NCI-H1092 treated with DMSO at 0.1 percent for 48 hours (cell line): ENCODE data around the gene HEPN1.

Experiments used
- DNase-seq: peaks from one replicate; lab custom pipeline; 2025; lab: John Stamatoyannopoulos, UW

The HEPN1 gene

DNA sequence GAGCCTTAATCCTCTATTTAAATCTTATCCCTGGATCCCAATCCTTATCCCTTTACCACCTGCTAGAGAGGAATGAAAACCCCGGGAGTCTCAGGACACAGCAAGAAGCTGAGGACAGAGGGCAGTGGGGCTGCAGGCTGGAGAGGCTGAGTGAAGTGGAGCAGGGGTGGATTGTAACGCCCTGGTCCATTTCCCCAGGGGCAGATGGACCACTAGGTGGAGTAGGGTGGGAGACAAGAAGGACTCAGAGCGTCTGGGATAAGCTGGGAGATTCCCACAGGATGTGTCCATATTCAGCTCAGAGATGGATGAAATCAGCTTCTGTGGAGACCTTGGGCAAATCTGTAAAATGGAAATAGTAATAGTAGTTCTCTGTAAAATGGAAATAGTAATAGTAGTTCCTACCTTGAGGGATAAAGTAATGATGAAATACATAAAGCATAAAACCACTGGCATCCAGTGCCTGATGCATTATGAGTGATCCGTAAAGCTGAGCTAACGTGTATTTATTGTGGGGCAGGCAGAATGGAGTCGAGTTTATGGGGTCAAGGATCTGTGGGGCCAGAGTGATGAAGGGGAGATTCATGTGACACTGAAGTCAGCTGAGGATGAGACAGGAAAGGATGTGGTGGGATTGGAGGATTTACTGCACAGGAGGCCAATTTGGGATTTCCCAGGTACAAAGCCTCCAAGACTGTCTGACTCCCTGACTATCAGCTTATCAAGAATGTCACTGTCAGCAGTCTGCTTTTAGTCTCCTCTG lies 19.5 kb upstream of the HEPN1 start:
- no peak for DNase-seq

DNA sequence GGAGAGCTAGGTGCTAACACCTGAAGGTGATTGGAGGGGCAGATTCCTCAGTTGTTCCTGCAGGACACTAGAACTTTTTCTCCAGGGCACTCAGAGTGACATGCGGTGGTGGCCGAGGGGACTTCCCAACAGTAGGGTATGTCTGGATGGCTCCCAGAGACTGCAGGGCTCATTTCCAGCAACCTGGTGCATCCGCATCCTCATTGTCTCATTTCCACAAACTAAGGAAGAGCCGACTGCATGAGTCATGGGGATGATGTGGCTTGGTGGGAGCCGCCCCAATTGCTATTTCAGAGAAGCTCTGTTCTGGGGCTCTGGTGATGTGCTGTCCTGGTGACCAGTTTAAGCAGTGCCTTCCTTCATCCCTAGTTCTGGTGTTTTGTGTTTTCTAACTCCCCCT lies 18.6 kb upstream of the HEPN1 start:
- no peak for DNase-seq

DNA sequence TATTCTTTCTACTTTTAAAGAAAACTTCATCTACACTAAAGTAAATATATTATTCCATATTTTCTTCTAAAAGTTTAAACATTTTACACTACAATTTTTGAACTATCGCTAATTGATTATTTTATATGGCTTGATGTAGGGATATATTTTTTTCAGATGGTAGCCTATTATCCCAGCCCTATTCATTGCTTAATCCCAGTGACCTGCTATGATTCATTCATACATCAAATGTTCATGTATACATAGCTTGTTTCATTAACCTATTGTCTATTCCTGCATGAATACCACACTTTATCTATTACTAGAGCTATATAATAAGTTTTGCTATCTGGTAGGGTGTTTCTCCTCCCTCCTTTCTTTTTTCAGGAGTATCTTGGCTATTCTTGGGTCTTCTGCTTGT lies 16.4 kb upstream of the HEPN1 start:
- DNase-seq, result no peak

DNA sequence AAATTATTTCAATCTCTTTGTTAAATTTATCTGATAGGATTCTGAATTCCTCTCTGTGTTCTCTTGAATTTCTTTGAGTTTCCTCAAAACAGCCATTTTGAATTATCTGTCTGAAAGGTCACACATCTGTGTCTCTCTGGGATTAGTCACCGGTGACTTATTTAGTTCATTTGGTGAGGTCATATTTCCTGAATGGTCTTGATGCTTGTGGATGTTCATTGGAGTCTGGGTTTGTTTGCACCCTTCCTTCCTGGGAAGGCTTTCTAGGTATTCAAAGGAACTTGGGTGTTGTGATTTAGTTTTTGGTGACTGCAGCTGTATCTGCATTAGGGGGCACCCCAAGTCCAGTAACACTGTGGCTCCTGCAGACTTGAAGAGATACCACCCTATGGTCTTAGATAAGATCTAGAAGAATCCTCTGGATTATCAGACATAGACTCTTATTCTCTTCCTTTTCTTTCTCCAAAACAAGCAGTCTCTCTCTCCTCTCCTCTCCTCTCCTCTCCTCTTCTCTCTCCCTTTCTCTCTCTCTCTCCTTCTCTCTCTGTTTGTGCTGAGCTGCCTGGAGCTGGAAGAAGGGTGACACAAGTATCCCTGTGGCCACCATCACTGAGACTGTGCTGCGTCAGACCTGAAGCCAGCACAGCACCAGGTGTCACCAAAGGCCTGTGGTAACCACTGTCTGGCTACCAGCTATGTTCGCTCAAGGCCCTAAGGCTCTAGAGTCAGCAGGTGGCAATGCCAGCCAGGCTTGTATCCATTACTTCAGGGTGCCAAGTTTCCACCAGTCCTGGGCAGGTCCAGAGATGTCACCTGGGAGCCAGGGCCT lies 3.3 kb upstream of the HEPN1 start:
- DNase-seq, result no peak

DNA sequence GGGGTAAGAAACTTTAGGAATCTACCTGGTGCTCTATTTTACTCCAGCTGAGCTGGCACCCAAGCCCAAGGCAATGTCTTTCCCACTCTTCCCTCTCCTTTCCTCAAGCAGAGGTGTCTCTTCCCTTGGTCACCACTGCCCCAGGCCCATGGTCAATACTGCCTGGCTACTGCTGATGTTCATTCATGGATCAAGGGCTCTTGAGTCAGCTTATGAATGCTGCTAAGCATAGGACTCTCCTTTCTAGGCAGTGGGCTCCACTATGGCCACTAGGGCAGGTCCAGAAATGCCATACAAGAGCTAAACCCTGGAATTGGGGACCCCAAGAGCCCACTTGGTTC lies 2.7 kb upstream of the HEPN1 start:
- no peak for DNase-seq

DNA sequence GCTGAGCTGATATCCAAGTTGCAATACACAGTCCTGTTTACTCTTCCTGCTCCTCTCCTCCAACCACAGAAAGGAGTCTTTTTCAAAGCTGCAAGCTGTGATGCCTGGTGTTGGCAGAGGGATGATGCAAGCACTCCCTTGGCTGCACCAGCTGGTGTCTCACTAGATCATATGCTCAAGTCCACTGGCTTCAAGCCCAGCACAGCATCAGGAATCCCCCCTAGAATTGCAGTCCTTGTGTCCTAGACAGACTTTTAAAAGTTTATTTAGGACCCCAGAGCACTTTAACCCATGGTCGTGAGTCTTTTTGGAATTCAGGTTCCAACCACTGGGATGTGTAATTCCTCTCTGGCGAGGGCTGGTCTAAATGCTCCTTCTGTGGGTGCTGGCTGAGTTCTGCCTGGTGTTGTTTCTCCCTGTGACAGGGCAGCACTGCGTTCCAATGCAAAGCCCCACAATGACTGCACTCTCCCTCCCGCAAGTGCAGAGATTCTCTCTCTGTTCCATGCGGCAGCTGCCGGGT lies 1.9 kb upstream of the HEPN1 start:
- DNase-seq, result no peak

DNA sequence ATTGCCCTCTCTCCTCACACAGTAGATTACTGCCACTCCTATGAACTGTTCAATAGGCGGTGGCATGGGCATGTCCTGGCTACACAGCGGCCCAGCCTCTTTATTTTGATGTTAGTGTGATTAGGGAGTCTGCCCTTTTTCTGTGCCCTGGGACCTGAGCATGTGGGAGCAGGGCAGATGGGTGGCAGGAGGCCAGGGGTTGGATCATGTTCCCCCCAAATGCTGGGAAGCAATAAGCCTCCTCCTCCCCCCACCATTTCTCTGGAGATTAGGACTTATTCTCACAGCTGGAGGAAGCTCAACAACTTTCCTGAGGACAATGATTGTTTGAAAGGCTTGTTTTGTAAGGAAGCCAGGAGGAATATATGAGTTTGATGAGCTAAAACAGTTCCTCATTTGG lies 848 bp downstream of the HEPN1 start:
- no peak for DNase-seq

DNA sequence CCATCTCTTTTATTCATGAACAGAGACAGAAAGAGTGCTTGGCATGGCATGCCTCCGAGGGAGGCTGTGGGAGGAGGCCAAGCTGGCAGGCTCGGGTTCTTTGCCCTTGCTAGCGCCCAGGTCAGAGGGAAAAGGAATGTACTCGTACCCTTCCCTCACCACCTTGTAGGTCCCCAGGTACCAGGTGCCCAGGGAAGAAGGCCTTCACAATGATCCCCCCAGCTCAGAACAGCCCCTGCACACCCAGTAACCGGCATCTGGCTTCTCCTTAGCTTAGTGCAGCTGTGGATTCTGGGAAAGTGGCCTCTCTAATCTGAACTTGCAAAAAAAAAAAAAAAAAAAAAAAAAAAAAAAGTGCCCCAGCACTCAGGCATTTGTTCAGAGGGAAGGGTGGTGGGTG lies 1.3 kb downstream of the HEPN1 start:
- no peak for DNase-seq

DNA sequence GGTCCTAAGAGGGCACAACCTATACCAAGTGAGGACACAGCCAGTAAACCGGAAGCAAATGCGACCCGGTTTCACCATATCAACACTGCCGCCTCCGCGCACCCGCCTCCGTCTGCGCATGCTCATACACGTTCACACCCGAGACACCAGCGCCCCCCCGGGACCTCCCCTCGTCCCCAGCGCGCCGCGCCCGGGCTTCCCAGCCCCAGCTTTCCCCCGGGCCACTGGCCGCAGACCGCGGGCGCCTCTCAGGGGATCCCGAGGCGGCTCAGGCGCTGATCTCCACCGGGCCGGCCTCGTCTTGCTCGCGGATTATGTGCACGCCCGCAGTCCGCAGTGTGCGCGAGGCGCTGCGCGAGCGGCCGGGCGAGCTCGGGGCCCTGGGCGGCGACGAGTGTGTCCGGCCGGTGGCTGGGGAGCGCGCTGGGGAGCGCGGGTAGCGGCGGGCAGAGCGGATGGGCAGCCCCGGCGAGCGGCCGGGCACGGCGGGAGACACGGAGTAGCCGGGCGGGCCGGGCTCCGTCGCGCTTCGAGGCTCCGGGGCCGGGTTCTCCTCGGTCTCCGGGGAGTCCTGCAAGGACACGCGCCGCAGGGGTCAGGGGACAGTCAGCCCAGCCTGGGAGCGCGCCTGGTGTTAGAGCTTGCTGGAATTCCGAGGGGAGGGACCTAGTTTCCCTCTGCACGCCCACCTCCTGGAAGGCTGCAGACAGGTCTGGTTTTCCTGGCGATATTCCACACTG lies 2.0 kb downstream of the HEPN1 start:
- DNase-seq, result peak; percentile 88

DNA sequence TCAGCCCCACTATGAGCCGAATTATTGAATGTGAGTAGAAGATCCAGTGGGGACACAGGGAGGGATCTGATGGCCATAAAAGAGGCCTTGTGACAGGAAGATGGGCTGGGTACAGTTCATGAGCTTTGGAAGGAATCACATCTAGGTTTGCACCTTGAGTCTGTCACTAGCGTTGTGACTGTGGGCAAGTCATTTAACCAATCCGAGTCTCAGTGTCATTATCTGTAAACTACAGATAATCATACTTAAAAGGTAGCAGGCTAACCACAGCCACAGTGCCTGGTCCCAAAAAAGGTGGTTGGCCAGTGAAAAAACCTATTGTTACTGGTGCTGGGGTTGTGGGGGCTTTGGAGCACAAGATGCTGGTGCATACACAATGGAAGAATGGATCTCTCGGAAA lies 3.8 kb downstream of the HEPN1 start:
- no peak for DNase-seq

DNA sequence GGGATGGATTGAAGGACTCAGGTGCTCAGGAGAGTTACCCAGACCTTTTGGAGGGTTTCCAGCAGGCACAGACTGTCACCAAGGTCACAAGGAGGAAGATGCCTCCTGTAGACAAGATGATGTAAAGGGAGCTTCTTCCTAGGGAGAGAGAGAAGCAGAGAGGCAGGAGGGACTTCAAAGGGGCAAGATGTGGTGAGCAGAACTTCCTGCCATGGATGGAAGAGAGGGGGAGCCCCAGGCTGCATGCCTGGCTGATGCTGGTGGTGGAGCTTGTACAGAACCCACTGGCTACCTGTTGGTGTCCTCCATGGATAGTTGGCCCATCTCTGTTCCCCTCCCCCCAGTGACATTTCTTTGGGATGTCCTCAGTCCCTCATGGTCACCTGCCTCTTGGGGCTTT lies 4.2 kb downstream of the HEPN1 start:
- DNase-seq, result no peak

DNA sequence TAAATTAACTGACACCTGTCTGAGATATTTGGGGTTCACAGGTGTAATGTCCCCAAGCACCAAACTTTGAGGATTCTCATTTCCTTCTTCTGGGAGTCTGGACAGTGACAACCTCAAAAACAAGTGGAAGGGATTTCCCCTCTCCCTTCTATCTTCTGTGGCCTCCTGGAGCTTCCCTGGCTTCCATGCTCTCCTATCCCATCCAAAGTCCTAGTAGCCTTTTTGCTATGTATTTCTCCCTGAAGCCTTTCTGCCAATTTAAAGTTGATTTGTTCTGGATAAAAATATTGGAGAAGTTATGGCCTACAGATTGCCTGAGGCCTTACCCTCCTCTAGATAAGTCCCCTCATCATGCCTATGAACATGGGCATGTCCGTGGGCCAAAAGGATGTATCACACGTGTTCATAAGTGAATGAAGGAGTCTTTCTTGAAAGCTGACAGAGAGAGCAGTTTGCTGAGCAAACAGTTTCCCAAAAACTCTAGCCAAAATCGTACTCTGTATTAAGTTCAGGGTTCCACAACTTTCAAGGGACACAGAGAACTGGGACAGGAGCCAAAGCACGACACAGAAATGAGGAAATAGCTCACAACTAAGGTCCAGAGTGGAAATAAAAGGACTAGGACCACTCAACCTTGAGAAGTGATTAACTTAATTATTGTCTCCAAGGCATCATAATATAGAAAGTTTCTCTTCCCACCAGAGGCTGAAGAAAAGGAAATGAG lies 10.1 kb downstream of the HEPN1 start:
- no peak for DNase-seq

DNA sequence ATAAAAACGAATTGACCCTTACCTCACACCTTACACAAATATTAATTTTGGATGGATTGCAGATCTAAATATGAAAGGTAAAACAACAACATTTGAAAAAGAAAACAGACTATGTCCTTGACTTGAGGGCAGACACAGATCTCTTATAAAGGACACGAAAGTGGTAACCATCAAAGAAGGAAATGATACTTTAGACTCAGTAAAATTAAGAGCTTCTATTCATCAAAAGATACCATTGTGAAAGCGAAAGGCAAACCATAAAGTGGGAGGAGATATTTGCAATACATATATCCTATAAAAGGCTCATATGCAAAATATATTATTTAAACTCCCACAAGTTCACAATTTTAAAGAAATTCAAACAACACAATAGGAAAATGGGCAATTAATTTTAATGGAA lies 11.7 kb downstream of the HEPN1 start:
- DNase-seq, result no peak

DNA sequence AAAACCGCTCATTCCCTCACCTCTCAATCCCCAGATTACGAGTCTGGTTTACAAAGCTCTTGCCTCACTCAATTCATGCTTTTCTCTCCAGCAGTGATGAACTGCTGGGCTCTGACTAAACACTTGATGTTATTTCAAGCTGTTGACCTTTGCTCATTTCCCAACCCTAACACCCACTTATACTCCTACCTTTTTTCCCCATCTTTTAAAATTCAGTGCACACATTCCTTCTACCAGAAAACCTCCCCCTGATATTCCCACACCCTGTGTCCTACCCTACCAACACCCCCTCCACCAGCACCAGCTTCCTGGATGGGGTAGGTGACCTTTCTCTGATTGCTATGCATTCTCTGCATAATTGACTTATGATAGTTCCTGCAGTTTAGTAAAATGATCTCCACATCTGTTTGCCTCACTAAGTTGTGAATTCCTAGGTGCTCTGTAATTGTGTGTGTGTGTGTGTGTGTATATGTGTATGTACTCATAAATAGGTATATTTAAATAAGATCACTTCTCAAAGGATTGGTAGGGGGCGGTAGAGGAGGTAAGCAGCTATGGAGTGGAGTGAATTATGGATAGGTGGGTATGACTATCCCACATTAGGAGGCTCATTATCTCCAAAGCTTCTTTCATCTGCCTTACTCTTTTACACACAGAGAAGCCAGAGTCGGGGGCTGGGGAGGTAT lies 16.0 kb downstream of the HEPN1 start:
- no peak for DNase-seq

DNA sequence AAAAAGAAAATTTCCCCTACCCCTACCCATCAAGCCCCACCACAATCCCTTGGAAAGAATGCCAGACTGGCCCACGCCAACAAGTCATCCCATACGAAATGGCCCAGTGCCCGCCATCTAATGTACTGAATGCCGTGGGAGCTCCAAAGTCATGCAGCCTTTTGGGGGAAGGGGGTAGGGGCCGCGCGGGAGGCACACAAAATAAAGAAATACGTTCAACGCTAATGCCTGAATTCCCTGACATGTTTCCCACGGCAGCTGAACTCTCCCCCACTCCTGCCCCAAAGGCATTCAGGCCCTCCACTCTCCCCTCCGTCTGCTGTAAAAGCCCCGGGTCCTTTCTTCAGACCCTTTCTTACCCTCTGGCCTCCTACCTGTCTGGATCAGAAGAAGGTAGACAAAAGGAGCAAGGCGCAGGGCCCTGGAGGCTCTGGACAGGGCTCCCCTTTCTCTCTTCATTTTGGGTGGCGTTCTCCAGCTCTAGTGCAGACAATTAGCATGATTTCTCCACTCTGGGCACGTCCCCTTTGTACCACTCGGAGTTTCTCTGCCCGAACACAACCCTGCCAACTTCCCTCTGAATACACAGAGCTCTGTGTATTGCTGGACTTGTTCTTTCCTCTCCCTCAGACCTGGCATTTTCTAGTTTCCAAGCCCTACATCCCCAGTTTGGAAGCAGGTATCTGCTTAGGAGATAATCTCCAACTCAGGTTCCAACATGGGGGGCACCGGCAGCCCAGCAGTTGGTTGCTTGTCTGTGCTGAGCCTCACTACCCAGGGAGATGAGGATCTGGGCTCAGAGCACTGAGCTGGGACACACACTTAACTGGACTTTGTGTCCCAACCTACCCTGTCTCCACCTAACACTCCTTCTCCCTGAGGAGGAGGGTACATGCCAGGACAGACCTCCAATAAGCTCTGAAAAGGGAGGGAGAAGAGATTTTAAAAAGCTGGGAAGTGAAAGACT lies 16.8 kb downstream of the HEPN1 start, which contains the start of gene HEPACAM:
Gene HEPACAM, minus strand, starts transcription at position 500 of the 967 bp plus-strand sequence. Its CDS starts 41 bp downstream, at position 459.
- no peak for DNase-seq

DNA sequence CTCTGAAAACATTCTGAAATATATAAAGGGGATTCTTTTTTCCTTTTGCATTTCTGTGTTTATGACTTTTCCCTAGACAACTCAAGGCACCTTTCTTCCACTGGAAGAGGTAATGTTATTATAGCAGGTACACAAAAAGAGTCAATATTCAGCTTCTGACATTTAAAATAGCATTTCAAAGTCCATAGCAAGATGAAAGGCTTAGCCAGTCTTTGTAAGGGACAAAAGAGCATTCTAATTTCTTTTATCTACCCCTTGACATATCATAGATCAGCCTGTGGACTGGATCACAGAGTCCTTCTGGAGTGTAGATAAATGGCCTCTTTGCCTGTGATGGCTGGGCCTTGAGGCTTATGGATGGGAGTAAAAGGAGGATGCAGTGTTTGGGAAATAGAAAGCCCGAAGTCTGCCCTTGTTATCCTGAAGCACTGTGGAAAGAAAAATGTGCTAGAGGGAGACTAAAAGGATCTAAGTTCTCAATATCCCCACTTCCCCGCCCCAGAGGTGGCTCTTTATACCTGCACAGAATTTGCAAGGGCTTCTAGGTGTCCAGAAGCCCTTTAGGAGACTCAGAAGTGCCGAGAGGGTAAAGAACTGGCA lies 18.4 kb downstream of the HEPN1 start:
- DNase-seq, result no peak

DNA sequence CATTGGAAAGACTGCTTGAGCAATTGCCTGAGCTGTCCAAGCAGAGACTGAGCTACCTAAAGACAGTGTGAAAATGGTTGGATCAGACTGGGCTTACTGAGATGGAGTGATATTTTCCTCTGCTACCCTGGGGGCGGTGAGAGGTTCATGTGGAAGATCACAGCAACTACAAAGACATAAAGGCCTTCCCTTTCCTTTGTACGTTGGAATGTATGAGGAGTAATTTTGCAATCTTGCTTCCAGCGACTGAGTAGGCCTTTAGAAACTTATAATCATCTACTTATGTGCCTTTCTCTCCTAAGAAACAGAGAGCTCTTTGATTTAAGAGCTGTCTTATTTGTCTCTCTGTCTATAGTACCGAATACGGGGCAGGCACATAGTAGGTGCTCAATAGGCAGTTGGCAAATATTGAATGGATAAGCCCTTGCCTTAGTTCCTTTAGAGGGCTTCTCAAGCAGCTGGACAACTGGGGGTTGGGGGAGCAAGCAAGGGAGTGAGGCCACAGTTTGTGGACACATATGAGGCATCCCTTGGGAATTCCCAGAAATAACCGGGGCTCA lies 19.2 kb downstream of the HEPN1 start:
- no peak for DNase-seq

DNA sequence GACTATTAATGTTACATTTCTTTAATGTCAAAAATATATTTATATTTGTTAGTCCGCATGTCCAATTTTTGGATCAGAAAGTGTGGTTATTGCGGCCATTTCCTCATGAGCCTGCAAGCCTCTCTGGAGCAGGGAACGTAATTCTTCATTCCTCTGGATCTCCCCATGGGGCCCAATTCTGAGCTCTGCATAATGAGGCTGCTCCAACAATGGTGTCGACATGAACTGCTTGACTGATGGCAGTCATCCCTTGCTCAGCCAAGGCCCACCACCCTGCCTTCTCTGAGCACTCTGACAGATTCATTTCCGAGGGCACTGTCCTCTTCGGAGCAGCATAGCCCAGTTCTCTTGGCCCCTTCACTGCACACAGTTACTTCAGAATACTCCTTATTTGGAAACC lies 19.9 kb downstream of the HEPN1 start:
- no peak for DNase-seq

DNA sequence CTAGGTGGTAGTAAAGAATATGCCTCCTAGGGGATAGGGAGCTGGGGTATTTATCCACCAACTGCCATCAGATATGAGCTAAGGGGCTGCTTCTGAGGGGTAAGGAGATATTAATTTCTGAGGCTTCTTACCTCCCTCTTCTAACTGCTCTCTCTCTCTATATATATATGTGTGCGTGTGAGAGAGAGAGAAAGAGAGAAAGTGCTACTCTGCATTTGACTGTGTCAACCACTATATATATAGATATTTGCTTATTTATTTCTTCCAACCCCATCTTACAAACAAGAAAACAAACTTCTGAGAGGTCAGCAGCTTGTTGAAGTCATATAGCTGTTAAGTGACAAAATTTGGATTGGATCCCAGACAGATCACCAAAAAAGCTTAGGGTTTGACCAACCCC lies 22.7 kb downstream of the HEPN1 start:
- DNase-seq, result no peak
